Putamen (tissue), 1 donor: ENCODE measurements around the gene CFAP61.
"Not testable (repeated sequence)": the region's sequence is repeated elsewhere in the genome, so short reads cannot be mapped to it uniquely, and the experiment has no call there.

ENCODE experiments used
- DNase-seq: peaks from one replicate; pipeline ENCODE4 v3.0.0-alpha.2; 2016; ENCODE audit warnings: low spot score

The CFAP61 gene

GRCh38 chr20:20210943-20211273 lies 158.6 kb downstream of the CFAP61 start:
- DNase-seq, result no peak

- no peak for DNase-seq
Observed at GRCh38 chr20:20211274-20211987, 159.1 kb downstream of the CFAP61 start.

GRCh38 chr20:20211988-20212518 lies 159.7 kb downstream of the CFAP61 start:
- DNase-seq, result no peak

GRCh38 chr20:20212675-20213096 lies 160.4 kb downstream of the CFAP61 start:
- no peak for DNase-seq

GRCh38 chr20:20213526-20214121 lies 161.3 kb downstream of the CFAP61 start:
- DNase-seq, result no peak

DNA sequence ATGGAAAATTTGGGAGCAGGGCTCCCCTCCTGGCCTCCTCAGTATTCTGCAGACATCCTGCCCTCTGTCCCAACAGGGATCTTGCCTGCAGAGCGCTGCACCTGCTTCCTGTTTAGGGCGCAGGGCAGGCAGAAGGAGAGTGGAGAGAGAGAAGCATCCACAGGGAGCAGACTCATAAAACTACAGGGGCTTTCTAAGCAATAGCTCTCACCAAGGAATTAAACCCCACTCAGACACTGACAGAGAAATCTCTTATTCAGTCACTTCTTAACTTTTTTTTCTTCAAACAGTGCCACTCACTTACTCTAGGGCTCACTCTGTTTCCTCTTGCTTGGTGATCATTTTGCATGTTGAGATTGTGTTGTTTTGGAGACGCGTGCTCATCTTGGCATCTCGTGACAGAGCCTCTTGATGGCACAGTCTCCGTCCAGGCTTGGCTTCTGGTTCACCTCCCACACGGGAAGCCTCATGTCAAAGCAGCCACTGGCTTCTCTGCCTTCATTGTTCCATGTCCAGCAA lies 162.5 kb downstream of the CFAP61 start:
- DNase-seq, result no peak

- no peak for DNase-seq
Observed at GRCh38 chr20:20215976-20216727, 163.8 kb downstream of the CFAP61 start.

- DNase-seq, result no peak
Observed at GRCh38 chr20:20216941-20217340, 164.6 kb downstream of the CFAP61 start.

DNA sequence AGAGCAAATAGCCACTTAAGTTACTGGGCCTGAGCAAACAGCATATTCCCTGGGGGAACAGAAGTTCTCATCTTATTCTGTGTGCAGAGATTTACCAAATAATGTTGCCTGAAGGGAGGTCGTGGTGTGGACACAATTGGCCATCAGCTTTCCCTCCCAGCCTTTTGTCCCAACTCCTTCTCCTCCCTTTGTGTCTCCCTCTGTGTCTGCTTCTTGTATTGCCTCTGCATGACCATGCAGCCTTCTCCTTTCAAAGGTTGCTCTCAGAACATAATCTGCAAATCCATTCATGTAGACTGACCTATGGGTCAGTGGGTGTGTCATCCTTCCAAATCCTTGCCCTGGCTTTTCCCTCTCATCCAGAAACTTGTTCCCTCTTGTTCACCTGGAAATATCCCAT lies 165.3 kb downstream of the CFAP61 start:
- no peak for DNase-seq

- not testable (repeated sequence) for DNase-seq
Observed at GRCh38 chr20:20218106-20218505, 165.8 kb downstream of the CFAP61 start.

DNA sequence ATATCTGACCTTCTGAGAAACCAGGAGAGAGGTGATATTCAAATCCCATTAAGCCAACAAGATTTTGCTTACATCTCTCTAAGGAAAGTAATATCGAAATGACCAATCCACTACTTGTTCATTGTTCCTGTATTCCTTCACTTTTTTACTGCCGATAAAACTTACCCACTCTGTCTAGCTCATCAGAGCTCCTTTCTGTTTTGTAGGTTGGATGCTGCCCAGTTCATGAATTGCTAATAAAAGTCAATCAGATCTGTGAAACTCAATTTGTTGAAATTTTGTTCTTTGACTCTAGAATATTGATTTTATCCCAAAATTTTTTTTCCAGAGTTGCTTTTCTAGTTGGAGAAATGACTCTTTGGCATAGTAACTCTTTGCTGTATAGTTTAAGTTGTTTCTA lies 166.7 kb downstream of the CFAP61 start:
- no peak for DNase-seq

- DNase-seq, result no peak
Observed at GRCh38 chr20:20220134-20220533, 167.8 kb downstream of the CFAP61 start.

GRCh38 chr20:20223981-20224380 lies 171.6 kb downstream of the CFAP61 start:
- DNase-seq, result no peak

DNA sequence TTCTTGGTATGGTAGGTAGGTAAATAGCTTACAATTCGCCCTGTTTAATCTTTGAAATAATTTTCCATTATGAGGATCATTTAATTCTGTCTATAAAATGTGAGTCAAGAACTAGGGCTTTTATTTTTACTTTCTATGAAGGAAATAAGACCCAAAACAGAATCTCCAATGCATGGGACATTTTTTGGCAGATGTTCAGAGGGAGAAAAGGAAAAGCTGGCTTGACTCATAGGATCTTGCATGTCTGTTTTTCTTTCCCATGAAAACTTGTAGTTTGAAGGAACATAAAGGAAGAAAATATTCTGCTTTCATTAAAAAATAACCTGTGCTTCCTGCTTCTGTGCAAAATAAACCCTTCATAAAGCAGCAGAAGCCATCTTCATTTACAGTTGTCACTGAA lies 172.5 kb downstream of the CFAP61 start:
- no peak for DNase-seq

- DNase-seq, result no peak
Observed at GRCh38 chr20:20225325-20226043, 173.2 kb downstream of the CFAP61 start.

DNA sequence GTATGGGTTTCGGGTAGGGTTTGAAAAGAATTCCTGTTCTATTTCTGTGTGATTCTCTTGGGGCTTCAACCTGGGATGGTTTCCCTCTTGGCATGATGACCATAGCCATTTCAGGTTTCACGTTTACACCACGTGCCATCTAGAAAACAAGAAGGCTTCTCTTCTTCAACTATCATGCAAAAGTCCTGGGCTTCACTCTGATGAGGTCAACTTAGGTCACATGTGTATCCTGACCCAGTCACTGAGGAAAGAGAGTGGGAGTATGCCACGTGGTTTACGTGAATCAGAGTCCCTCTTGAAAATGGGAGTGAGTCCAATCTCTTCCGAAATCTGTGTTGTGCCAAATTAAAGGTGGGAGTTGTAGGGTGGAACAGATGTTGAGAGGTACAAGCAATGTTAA lies 174.2 kb downstream of the CFAP61 start:
- DNase-seq, result no peak

- DNase-seq, result no peak
Observed at GRCh38 chr20:20227013-20227571, 174.8 kb downstream of the CFAP61 start.

GRCh38 chr20:20228351-20228750 lies 176.0 kb downstream of the CFAP61 start:
- no peak for DNase-seq

GRCh38 chr20:20229595-20229994 lies 177.3 kb downstream of the CFAP61 start:
- no peak for DNase-seq

GRCh38 chr20:20230741-20231140 lies 178.4 kb downstream of the CFAP61 start:
- no peak for DNase-seq

DNA sequence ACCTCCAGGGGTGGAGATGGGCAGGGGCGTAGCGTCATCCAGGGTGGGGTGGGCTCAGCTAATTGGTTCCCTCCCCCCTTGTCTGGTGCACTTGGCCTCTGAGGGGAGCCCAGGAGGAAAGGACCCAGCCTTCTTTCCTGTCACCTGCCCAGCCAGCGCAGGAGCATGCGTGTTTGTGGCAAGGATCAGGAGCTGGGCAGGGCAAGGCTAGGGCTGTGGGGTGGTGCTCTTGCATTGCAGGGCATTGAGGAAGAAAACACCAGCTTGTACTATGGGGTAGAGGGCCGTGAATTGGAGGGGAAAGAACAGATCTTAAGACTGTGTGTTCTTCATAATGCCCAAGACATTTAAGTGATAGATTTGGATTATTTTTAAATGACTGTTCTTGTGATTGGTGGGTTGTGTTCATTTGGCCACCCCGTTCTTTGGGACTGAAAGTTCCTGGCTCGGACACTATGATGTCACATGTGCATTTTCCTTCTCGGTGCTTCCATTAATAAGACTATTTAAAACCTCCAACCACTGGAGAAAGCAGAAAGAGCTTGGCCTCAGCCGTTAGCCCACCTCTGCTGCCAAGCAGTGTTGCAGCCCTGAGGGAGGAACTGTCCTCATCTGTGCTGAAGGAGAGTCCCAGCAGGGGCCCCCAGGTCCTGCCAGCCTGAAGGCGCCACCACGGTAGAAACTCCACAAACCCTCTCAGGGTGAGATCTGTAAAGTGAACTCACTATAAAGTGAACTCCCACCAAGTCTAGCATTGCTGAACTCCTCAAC lies 179.4 kb downstream of the CFAP61 start:
- no peak for DNase-seq
